Adrenal gland (tissue), 5 donors: ENCODE results near the gene RUNX3.

Source experiments
- POLR2A ChIP-seq, 2 donors: fragments of 450-650 bp; IDR thresholded peaks; one replicate each; pipeline ENCODE4 v1.6.1; 2017; ENCODE audit warnings: antibody characterized with exemption in 2 of 2, mild to moderate bottlenecking in 2 of 2, moderate library complexity in 1 of 2
- TF ChIP-seq, protein P1 (sequence below), 6 experiments: fragments of 450-650 bp in 4 of 6; fragments of 200-600 bp in 2 of 6; sonication (generic) in 1 of 6; IDR thresholded peaks; 1 replicate in 5 of 6; 2 replicates in 1 of 6; pipeline versions ENCODE4 v1.5.1 to v1.8.0; 2016 to 2021; ENCODE audit warnings: antibody characterized with exemption in 6 of 6, mild to moderate bottlenecking in 2 of 6, moderate library complexity in 1 of 6
- donor health status: DM: no; HTN: no; CAD: no.

DNA sequence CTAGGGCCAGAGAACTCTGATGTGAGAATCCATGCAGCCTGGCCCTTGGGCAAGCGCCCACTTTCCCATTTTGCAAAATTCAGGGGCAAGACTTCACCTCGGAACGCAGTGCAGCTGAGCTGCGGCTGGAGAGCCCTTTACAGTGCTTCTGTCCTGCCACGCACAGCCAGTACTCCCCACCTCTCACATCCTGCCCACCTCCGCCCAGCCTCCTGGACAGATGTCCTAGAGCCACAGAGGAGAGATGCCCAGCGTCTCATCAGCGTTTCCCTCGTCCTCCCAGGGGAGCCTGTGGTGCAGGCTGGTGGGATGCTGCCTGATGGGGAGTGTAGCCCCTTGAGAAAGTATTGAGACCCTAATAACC is 29.6 kb downstream of the RUNX3 start:
- no peak for TF ChIP-seq POLR2A (IDR thresholded peaks at IDR 0.05)
- TF ChIP-seq, protein P1, sequence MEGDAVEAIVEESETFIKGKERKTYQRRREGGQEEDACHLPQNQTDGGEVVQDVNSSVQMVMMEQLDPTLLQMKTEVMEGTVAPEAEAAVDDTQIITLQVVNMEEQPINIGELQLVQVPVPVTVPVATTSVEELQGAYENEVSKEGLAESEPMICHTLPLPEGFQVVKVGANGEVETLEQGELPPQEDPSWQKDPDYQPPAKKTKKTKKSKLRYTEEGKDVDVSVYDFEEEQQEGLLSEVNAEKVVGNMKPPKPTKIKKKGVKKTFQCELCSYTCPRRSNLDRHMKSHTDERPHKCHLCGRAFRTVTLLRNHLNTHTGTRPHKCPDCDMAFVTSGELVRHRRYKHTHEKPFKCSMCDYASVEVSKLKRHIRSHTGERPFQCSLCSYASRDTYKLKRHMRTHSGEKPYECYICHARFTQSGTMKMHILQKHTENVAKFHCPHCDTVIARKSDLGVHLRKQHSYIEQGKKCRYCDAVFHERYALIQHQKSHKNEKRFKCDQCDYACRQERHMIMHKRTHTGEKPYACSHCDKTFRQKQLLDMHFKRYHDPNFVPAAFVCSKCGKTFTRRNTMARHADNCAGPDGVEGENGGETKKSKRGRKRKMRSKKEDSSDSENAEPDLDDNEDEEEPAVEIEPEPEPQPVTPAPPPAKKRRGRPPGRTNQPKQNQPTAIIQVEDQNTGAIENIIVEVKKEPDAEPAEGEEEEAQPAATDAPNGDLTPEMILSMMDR (IDR thresholded peaks at IDR 0.05) = no peak
